WERI-Rb-1 (cell line): Measurements from ENCODE around the gene ID2.
A peak's percentile ranks its signal among the peaks of the same experiment; 100 is the strongest.

Experiments used
- DNase-seq: peaks from one replicate; pipeline ENCODE4 v3.0.0-alpha.2; 2020
- H3K27ac ChIP-seq: fragments of 250-450 bp; sonication (Bioruptor Pico); 2 replicates; pipeline ENCODE4 v1.5.1; 2020; ENCODE audit warnings: mild to moderate bottlenecking, moderate library complexity
- H3K27me3 ChIP-seq: fragments of 250-450 bp; sonication (Bioruptor Pico); 2 replicates; pipeline ENCODE4 v1.5.1; 2021; ENCODE audit warnings: mild to moderate bottlenecking, low read depth, moderate library complexity; ENCODE audit not compliant: insufficient read depth, severe bottlenecking
- H3K36me3 ChIP-seq: fragments of 250-450 bp; sonication (Bioruptor Pico); 2 replicates; pipeline ENCODE4 v1.5.1; 2020; ENCODE audit warnings: mild to moderate bottlenecking, moderate library complexity
- H3K4me3 ChIP-seq: 2 replicates; pipeline ENCODE4 v1.5.1; 2011; ENCODE audit warnings: low read depth, mild to moderate bottlenecking, control low read depth, low read length
- H3K9me3 ChIP-seq: fragments of 250-450 bp; sonication (Bioruptor Pico); 2 replicates; pipeline ENCODE4 v1.5.1; 2021; ENCODE audit warnings: mild to moderate bottlenecking, moderate library complexity; ENCODE audit not compliant: severe bottlenecking
- CTCF ChIP-seq: IDR thresholded peaks from 2 replicates; pipeline ENCODE4 v1.5.1; 2011; ENCODE audit warnings: low read depth, mild to moderate bottlenecking, control low read depth, inconsistent platforms, low read length

The ID2 gene

DNA sequence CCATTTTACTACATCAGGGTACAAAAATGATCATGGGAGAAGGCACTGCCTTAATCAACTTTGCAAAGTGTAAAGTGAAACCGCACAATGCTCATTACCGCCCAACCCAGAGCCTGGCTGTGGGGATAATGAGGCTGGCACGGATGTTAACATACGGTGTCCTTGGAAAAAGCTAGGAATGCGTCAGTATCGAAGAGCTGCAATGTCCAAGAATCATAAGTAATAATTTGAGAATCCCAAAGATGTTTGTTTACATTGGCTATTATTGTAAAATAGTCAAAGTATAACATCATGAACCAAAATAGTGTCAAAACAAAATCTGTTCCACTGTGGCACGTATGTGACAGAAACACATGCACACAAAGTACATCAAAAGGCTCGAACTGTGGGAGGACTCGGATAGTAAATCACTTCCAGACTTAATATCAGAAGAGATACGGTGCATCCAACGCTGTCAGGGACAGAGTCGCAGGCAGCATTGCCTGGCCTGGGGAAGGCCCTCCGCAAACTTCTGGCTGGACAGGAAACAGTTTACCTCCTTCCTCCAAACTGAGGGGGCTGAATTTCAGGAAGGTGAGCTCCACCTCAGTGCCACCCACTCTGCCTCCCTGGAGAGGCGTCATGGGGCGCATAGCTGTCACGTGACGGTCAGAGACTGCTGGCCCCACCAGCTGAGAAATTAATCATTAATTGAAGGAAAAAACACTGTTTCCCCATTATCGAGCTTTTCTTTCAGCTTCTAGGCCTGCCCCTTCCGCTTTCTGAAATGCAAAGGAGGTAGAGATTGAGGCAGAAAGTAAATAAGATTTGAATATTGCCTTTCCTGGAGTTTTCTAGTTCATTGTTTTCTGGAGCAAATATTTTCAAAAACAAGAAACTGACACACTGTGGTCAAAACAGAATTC is 1.8 kb upstream of the ID2 start:
- Histone ChIP-seq H3K36me3 (peaks cover 11% of the 10 kb centered on the region), H3K27me3 (no peaks in the 10 kb centered on the region), H3K9me3 (peaks cover 15% of the 10 kb centered on the region), H3K27ac (peak overlapping the region; percentile 100), H3K4me3 (peak overlapping the region; percentile 81)
- peak; percentile 67 for DNase-seq
- no peak for TF ChIP-seq CTCF

GRCh38 chr2:8680822-8681760 is 765 bp upstream of the ID2 start:
- H3K9me3 ChIP-seq = peaks cover 6% of the 10 kb centered on the region
- DNase-seq = peak; percentile 81
- no peaks in the 10 kb centered on the region for H3K27me3 ChIP-seq
- H3K27ac ChIP-seq = peak overlapping the region; percentile 100
- no peak for TF ChIP-seq CTCF
- peak overlapping the region; percentile 81 for H3K4me3 ChIP-seq
- H3K36me3 ChIP-seq = peaks cover 11% of the 10 kb centered on the region

DNA sequence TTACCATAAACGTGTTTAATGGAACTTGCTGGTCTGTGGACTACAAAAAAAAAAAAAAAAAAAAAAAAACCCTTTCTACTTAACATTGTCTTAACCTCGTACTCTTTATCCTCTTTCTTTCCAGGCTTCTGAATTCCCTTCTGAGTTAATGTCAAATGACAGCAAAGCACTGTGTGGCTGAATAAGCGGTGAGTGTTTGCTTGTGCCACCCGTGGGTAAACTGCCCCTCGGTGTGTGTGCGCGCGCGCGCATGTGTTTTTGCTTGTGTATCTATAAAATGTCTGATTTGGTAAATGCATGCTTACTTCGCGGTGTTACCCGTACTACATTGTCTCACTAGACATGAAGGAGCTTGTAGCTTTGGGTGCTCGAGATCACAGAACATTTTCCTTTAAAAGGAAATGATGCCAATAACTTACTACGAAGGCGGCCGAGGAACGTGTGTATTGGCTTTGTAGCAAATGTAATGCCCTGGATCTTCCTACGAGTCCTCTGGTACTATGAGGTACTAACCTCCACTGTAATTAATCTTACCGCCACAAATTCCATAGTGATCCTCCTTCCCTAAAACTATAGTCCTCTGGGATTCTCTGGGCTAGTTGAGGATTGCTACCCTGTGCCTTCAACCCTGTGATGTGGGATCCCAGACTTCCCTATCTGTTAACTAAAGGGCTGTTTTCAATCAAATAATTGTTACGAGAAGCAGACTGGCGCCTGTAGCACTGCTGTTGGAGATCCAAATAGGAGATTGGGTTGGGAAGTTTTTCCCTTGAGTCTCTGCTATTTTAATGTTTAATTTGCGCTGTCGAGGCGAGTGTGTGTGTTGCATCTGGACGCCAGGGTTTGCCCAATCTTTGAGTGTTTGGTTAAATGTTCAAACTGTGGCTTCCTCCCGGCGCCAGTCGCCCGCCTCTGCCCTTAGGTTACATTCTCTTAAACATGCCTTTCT is 1.1 kb downstream of the ID2 start:
- Histone ChIP-seq H3K27ac (peak overlapping the region; percentile 35), H3K4me3 (peak overlapping the region; percentile 58), H3K27me3 (no peaks in the 10 kb centered on the region), H3K9me3 (no peaks in the 10 kb centered on the region), H3K36me3 (peaks cover 9% of the 10 kb centered on the region)
- peak; percentile 39 for DNase-seq
- no peak for TF ChIP-seq CTCF

GRCh38 chr2:8684540-8684877 is 2.7 kb downstream of the ID2 start:
- Histone ChIP-seq H3K4me3 (peak overlapping the region; percentile 51), H3K9me3 (no peaks in the 10 kb centered on the region), H3K27me3 (no peaks in the 10 kb centered on the region), H3K36me3 (peaks cover 8% of the 10 kb centered on the region), H3K27ac (peak overlapping the region; percentile 75; the same call in 1 of the 2 replicates)
- peak; percentile 20 for DNase-seq
- no peak for TF ChIP-seq CTCF

DNA sequence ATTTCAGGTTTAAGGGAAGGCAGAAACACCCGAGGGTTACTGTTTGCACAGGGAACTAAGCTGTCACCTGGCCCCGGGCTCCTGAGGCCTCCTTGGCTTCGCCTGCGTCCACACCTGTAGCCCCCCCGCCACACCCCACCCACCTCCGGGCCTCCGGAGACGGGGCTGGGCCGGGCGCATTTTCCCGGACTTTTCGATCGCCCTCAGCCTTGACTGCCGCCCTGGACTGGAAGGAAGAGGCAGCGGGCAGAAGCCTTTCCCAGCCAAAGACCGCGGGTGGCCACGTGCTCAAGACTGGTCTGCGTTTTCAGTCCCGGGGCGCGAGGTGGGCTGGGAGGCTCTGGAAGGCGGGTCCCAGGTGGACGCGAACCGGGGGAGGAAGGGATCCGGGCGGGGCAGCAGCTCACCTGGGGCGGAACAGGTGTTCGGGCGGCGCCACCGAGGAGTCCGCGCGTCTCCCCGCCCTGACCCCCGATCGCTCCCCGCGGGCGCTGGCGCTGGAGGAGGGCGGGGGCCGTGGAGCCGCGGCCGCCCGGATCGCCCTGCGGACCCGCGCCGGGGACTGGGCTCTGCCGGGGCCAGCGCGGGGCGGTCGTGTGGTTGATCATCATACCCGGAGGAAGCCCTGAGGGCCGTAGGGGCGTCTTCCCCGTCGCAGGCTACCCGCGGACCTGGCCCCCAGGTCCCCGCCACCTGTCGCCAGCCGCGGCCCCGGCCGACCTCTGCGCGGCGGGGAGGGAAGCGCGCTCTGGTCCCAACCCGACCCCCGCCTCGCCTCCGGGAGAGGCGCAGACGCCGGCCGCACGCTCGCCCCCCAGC is 3.2 kb downstream of the ID2 start:
- Histone ChIP-seq H3K4me3 (peak overlapping the region; percentile 51), H3K36me3 (peaks cover 8% of the 10 kb centered on the region), H3K9me3 (no peaks in the 10 kb centered on the region), H3K27ac (peak overlapping the region; percentile 75), H3K27me3 (no peaks in the 10 kb centered on the region)
- TF ChIP-seq CTCF = no peak
- peak; percentile 73 for DNase-seq
